Endodermal cell (in vitro differentiated cells): ENCODE data around the gene PDK2. TPM values are rescaled to one million over a fixed set of nuclear protein-coding genes. Genes with fewer than 3 reads are reported as not detected.

ENCODE experiments used
- DNase-seq: peaks from one replicate; pipeline ENCODE4 v3.0.0-alpha.2; 2017
- H3K27ac ChIP-seq: 2 replicates; pipeline ENCODE4 v1.5.1; 2013; ENCODE audit warnings: mild to moderate bottlenecking, low read depth, low read length, moderate library complexity
- H3K27me3 ChIP-seq: 2 replicates; pipeline ENCODE4 v1.6.1; 2013; ENCODE audit warnings: mild to moderate bottlenecking, low read length, moderate library complexity; ENCODE audit not compliant: insufficient read depth, control insufficient read depth, poor library complexity, severe bottlenecking
- H3K36me3 ChIP-seq: 2 replicates; pipeline ENCODE4 v1.7.0; 2013; ENCODE audit warnings: mild to moderate bottlenecking, low read length, moderate library complexity; ENCODE audit not compliant: control insufficient read depth, insufficient read depth
- H3K4me1 ChIP-seq: one replicate; pipeline ENCODE4 v1.7.0; 2013; ENCODE audit warnings: low read length; ENCODE audit not compliant: control insufficient read depth, insufficient read depth
- H3K4me3 ChIP-seq: 2 replicates; pipeline ENCODE4 v1.5.1; 2013; ENCODE audit warnings: mild to moderate bottlenecking, low read length, moderate library complexity
- H3K9ac ChIP-seq: 2 replicates; pipeline ENCODE4 v1.6.1; 2013; ENCODE audit warnings: mild to moderate bottlenecking, low read length, moderate library complexity; ENCODE audit not compliant: poor library complexity, severe bottlenecking; ENCODE audit errors: extremely low read depth
- H3K9me3 ChIP-seq: 2 replicates; pipeline ENCODE4 v1.6.1; 2013; ENCODE audit warnings: mild to moderate bottlenecking, low read length, moderate library complexity; ENCODE audit not compliant: control insufficient read depth
- H3K27ac Mint-ChIP-seq: 2 replicates; pipeline ENCODE4 v1.8.0; 2020; ENCODE audit warnings: mixed read lengths
- H3K27me3 Mint-ChIP-seq: 2 replicates; pipeline ENCODE4 v1.8.0; 2021; ENCODE audit warnings: mild to moderate bottlenecking, mixed read lengths; ENCODE audit not compliant: insufficient read depth
- H3K36me3 Mint-ChIP-seq: 2 replicates; pipeline ENCODE4 v1.8.0; 2020; ENCODE audit warnings: low read depth, mixed read lengths
- H3K4me1 Mint-ChIP-seq: 2 replicates; pipeline ENCODE4 v1.8.0; 2020; ENCODE audit warnings: mixed read lengths
- H3K4me3 Mint-ChIP-seq: 2 replicates; pipeline ENCODE4 v1.8.0; 2020; ENCODE audit warnings: mild to moderate bottlenecking, moderate library complexity, mixed read lengths
- H3K9me3 Mint-ChIP-seq: 2 replicates; pipeline ENCODE4 v1.8.0; 2020; ENCODE audit warnings: mild to moderate bottlenecking, mixed read lengths
- CTCF ChIP-seq: fragments of 200-600 bp; sonication (generic); conservative IDR thresholded peaks from 2 replicates; pipeline ENCODE4 v1.5.0; 2021; ENCODE audit warnings: antibody characterized with exemption, mild to moderate bottlenecking
- WGBS, 2 experiments: methylation state at CpG; one replicate each; pipeline versions ENCODE4 v1.1.5 to v1.1.7; 2013; ENCODE audit warnings: missing lambda C conversion rate in 2 of 2, mixed read lengths in 1 of 2; ENCODE audit not compliant: insufficient coverage in 1 of 2, insufficient read length in 1 of 2; 5-methylcytosine and 5-hydroxymethylcytosine counted together
- total RNA-seq, 2 donors: library from RNA; stranded (reverse); fragmentation: NEBNext Ultra II Directional in 1 of 2; extraction: Animal tissue kit (Norgen Biotek cat#: 25700) in 1 of 2; gene quantifications; 2 replicates in 1 of 2; 3 replicates in 1 of 2; pipeline ENCODE4 v1.2.1, GENCODE V29; 2021

Gene PDK2
- total RNA-seq, 2 donors from 2014 or later, result 23.0 to 24.2 TPM

GRCh38 chr17:50146230-50146926 lies 51.2 kb downstream of the PDK2 start:
- no peak overlapping the region for H3K27ac ChIP-seq
- no peak overlapping the region for H3K4me3 Mint-ChIP-seq

GRCh38 chr17:50146927-50147665 lies 51.9 kb downstream of the PDK2 start:
- Mint-ChIP-seq H3K4me1 (peaks cover 16% of the 10 kb centered on the region), H3K4me3 (peak overlapping the region; percentile 68), H3K36me3 (peaks cover 30% of the 10 kb centered on the region), H3K27me3 (peaks cover 5% of the 10 kb centered on the region), H3K9me3 (no peaks in the 10 kb centered on the region), H3K27ac (no peak overlapping the region)
- WGBS, 2 experiments, result 87 to 92% methylated on average over 8 to 15 of the region's 15 CpGs
- no peak overlapping the region for H3K9ac ChIP-seq
- H3K4me1 ChIP-seq, result peaks cover 6% of the 10 kb centered on the region
- no peaks in the 10 kb centered on the region for H3K27me3 ChIP-seq
- peak overlapping the region; percentile 72 for H3K4me3 ChIP-seq
- TF ChIP-seq CTCF, result no peak
- peaks cover 26% of the 10 kb centered on the region for H3K36me3 ChIP-seq
- no peaks in the 10 kb centered on the region for H3K9me3 ChIP-seq
- no peak for DNase-seq
- H3K27ac ChIP-seq, result no peak overlapping the region

More at GRCh38 chr17:50146230-50146926, 51.2 kb downstream of the PDK2 start:
- WGBS, 2 experiments, result 86 to 96% methylated on average over 4 to 10 of the region's 10 CpGs
- no peaks in the 10 kb centered on the region for H3K9me3 ChIP-seq
- no peaks in the 10 kb centered on the region for H3K27me3 ChIP-seq
- peaks cover 31% of the 10 kb centered on the region for H3K36me3 ChIP-seq
- Mint-ChIP-seq H3K27me3 (peaks cover 5% of the 10 kb centered on the region), H3K4me1 (peaks cover 16% of the 10 kb centered on the region), H3K9me3 (no peaks in the 10 kb centered on the region), H3K36me3 (peaks cover 37% of the 10 kb centered on the region), H3K27ac (no peak overlapping the region)
- H3K4me3 ChIP-seq, result peak overlapping the region; percentile 72
- TF ChIP-seq CTCF, result peak; percentile 23
- DNase-seq, result no peak
- peaks cover 6% of the 10 kb centered on the region for H3K4me1 ChIP-seq
- no peak overlapping the region for H3K9ac ChIP-seq

- Mint-ChIP-seq H3K4me3 (peak overlapping the region; percentile 68), H3K36me3 (peaks cover 23% of the 10 kb centered on the region), H3K27ac (no peak overlapping the region), H3K4me1 (peaks cover 21% of the 10 kb centered on the region), H3K27me3 (peaks cover 5% of the 10 kb centered on the region), H3K9me3 (no peaks in the 10 kb centered on the region)
- Histone ChIP-seq H3K4me3 (peak overlapping the region; percentile 72), H3K9me3 (no peaks in the 10 kb centered on the region), H3K27me3 (no peaks in the 10 kb centered on the region), H3K4me1 (peaks cover 13% of the 10 kb centered on the region), H3K36me3 (peaks cover 19% of the 10 kb centered on the region), H3K27ac (no peak overlapping the region), H3K9ac (no peak overlapping the region)
- TF ChIP-seq CTCF, result no peak
- 45 to 60% methylated on average over 1 to 5 of the region's 5 CpGs for WGBS, 2 experiments
- no peak for DNase-seq
Observed at GRCh38 chr17:50147841-50148225, 52.7 kb downstream of the PDK2 start.
